Osteoblast (primary cell): ENCODE measurements around the gene CEP104. TPM values are rescaled to one million over a fixed set of nuclear protein-coding genes. Genes with fewer than 3 reads are reported as not detected.

Source experiments
- DNase-seq: peaks from one replicate; pipeline ENCODE4 v3.0.0; 2011; ENCODE audit warnings: low spot score, mixed read lengths; ENCODE audit not compliant: insufficient read length; ENCODE audit errors: missing footprints
- H2AFZ ChIP-seq: 2 replicates; pipeline ENCODE4 v1.6.0; 2011; ENCODE audit warnings: mild to moderate bottlenecking, low read length
- H3K27ac ChIP-seq: 2 replicates; pipeline ENCODE4 v1.5.1; 2011; ENCODE audit warnings: mild to moderate bottlenecking, low read depth, low read length, moderate library complexity
- H3K27me3 ChIP-seq: 2 replicates; pipeline ENCODE4 v1.6.0; 2012; ENCODE audit warnings: mild to moderate bottlenecking, control low read depth, inconsistent platforms, low read length, moderate library complexity; ENCODE audit not compliant: insufficient read depth
- H3K36me3 ChIP-seq: 2 replicates; pipeline ENCODE4 v1.5.1; 2011; ENCODE audit warnings: mild to moderate bottlenecking, low read length, control low read depth, moderate library complexity; ENCODE audit not compliant: insufficient read depth
- H3K4me1 ChIP-seq: 2 replicates; pipeline ENCODE4 v1.5.1; 2011; ENCODE audit warnings: mild to moderate bottlenecking, low read length, control low read depth, moderate library complexity; ENCODE audit not compliant: insufficient read depth
- H3K4me2 ChIP-seq: 2 replicates; pipeline ENCODE4 v1.6.0; 2011; ENCODE audit warnings: mild to moderate bottlenecking, low read length; ENCODE audit not compliant: insufficient read depth
- H3K4me3 ChIP-seq: fragments of 200-600 bp; sonication (generic); 3 replicates; pipeline ENCODE4 v1.5.1; 2012; ENCODE audit warnings: mild to moderate bottlenecking, low read length, inconsistent platforms; ENCODE audit not compliant: insufficient read depth
- H3K79me2 ChIP-seq: 2 replicates; pipeline ENCODE4 v1.6.0; 2012; ENCODE audit warnings: mild to moderate bottlenecking, low read length, control low read depth, inconsistent platforms; ENCODE audit not compliant: insufficient read depth
- H3K9me3 ChIP-seq: 2 replicates; pipeline ENCODE4 v1.5.1; 2011; ENCODE audit warnings: low read depth, low read length, control low read depth
- H4K20me1 ChIP-seq: 2 replicates; pipeline ENCODE4 v1.6.0; 2012; ENCODE audit warnings: mild to moderate bottlenecking, low read length, control low read depth; ENCODE audit not compliant: insufficient read depth
- total RNA-seq: library from RNA; depleted of rRNA; stranded (reverse); fragments of >200 nt; gene quantifications from 2 replicates; pipeline ENCODE4 v1.2.3, GENCODE V29; 2012
- TF ChIP-seq, protein P1 (sequence below): IDR thresholded peaks from 2 replicates; pipeline ENCODE4 v1.5.1; 2011; ENCODE audit warnings: mild to moderate bottlenecking, low read depth, low read length, moderate library complexity; ENCODE audit errors: extremely low read depth

Gene CEP104
- total RNA-seq, 1 donor: 21.7 TPM

- Histone ChIP-seq H3K27ac (peak overlapping the region; percentile 51), H2AFZ (peak overlapping the region; percentile 59), H3K9me3 (no peaks in the 10 kb centered on the region), H3K4me3 (peak overlapping the region; percentile 88), H3K27me3 (peaks cover 2% of the 10 kb centered on the region), H3K4me2 (peak overlapping the region; percentile 98), H3K79me2 (peaks cover 59% of the 10 kb centered on the region), H4K20me1 (peaks cover 36% of the 10 kb centered on the region), H3K4me1 (peaks cover 22% of the 10 kb centered on the region), H3K36me3 (peaks cover 4% of the 10 kb centered on the region)
- DNase-seq: peak; percentile 94
- TF ChIP-seq, protein P1, sequence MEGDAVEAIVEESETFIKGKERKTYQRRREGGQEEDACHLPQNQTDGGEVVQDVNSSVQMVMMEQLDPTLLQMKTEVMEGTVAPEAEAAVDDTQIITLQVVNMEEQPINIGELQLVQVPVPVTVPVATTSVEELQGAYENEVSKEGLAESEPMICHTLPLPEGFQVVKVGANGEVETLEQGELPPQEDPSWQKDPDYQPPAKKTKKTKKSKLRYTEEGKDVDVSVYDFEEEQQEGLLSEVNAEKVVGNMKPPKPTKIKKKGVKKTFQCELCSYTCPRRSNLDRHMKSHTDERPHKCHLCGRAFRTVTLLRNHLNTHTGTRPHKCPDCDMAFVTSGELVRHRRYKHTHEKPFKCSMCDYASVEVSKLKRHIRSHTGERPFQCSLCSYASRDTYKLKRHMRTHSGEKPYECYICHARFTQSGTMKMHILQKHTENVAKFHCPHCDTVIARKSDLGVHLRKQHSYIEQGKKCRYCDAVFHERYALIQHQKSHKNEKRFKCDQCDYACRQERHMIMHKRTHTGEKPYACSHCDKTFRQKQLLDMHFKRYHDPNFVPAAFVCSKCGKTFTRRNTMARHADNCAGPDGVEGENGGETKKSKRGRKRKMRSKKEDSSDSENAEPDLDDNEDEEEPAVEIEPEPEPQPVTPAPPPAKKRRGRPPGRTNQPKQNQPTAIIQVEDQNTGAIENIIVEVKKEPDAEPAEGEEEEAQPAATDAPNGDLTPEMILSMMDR: no peak
Measured at GRCh38 chr1:3795453-3796214, 61.4 kb downstream of the CEP104 start.

DNA sequence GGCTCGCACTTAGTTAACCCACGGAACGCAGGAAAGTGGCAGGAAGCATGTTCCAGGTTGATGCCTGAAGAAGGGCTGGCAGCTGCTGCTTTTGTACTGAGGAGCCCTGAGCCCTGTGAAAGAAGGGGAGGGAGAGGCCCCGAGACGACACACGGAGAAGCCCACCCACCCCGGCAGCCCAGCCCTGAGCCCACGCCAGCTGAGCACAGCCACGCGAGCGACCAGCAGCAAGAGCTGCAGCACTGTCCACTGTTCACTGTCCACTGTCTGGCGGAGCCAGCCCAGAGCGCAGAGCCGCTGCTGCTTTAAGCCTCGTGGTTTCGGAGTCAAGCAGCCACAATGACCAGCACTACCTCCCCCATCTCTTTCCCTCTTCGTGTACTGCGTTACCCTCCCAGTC lies 66.1 kb downstream of the CEP104 start:
- Histone ChIP-seq H3K4me1 (peaks cover 16% of the 10 kb centered on the region), H3K36me3 (peaks cover 12% of the 10 kb centered on the region), H3K9me3 (no peaks in the 10 kb centered on the region), H2AFZ (no peak overlapping the region), H3K4me3 (no peak overlapping the region), H3K79me2 (peaks cover 94% of the 10 kb centered on the region), H3K4me2 (no peak overlapping the region), H3K27me3 (no peaks in the 10 kb centered on the region), H4K20me1 (peaks cover 76% of the 10 kb centered on the region), H3K27ac (no peak overlapping the region)
- DNase-seq: peak; percentile 66
- TF ChIP-seq, protein P1: no peak

DNA sequence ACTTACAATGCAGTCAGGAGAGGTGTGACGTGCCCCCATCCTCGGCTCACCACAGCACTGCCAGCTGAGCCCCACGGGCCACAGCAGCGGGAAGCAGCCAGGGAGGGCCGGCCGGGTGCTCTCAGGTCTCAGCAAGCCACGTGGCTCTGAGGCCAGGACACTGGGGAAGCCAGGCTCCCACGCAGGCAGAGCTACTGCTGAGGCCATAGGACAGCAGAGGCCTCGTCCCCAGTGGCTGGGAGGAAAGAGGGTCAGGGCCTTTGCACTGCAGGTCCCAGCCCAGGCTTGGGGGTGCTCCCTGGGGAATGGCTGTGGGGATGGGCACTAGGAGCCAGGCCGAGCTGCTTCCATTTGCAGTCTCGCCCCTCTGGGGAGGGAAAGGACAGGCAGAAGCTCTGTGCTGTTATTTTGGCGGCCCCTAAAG lies 66.5 kb downstream of the CEP104 start:
- H4K20me1 ChIP-seq: peaks cover 76% of the 10 kb centered on the region
- TF ChIP-seq, protein P1: no peak
- no peaks in the 10 kb centered on the region for H3K27me3 ChIP-seq
- H3K4me1 ChIP-seq: peaks cover 15% of the 10 kb centered on the region
- H3K9me3 ChIP-seq: no peaks in the 10 kb centered on the region
- peaks cover 89% of the 10 kb centered on the region for H3K79me2 ChIP-seq
- no peak overlapping the region for H3K4me3 ChIP-seq
- H3K36me3 ChIP-seq: peaks cover 13% of the 10 kb centered on the region
- H3K4me2 ChIP-seq: no peak overlapping the region
- H3K27ac ChIP-seq: no peak overlapping the region
- H2AFZ ChIP-seq: no peak overlapping the region
- DNase-seq: peak; percentile 80

DNA sequence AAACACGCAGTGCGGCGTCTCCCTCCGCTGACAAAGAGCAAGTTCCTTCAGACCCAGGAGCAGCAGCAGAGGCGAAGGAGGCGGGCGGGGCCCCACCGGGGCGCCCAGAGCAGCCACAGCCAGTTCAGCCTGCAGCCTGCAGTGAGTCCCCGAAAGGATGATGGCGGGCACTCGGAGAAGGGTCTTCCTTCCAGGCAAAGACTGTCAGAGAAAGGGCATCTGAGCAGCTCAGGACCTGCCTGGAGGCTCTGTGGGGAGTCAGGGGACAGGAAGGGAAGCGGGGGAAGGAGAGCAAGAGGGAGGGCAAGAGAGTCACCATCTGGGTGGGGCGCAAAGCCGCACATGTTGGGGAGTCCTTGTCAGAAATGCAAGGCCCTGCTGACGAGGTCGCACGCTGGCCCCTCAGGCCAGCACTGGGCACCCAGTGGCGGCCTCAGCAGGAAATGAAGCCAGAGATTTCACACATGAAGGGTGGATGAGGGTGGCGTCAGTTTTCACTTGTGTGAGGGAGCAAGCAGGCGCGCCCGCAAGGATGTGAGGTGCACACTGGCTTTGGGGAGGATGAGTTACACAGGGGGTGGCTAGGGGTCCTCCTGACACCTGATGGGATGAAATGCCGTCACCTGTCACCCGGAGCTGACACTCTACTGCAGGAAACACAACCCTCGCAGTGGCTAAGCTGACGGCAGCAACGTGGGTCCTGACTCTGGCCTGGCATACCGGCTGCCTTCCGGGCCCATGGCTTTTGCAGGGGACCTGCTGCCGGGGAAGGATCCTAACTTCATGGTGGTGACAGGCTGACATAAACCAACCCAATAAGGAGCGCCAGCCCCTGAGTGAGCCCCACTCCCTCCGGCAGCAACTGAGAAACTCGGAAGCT lies 67.3 kb downstream of the CEP104 start:
- H3K27ac ChIP-seq: no peak overlapping the region
- H2AFZ ChIP-seq: no peak overlapping the region
- TF ChIP-seq, protein P1: no peak
- peaks cover 20% of the 10 kb centered on the region for H3K36me3 ChIP-seq
- H3K27me3 ChIP-seq: no peaks in the 10 kb centered on the region
- H3K9me3 ChIP-seq: no peaks in the 10 kb centered on the region
- no peak overlapping the region for H3K4me2 ChIP-seq
- DNase-seq: peak; percentile 69
- H3K4me1 ChIP-seq: peaks cover 8% of the 10 kb centered on the region
- H3K79me2 ChIP-seq: peaks cover 81% of the 10 kb centered on the region
- H4K20me1 ChIP-seq: peaks cover 69% of the 10 kb centered on the region
- no peak overlapping the region for H3K4me3 ChIP-seq
